HG02759 (cell line): ENCODE data around the gene NDUFAF4.
A peak's percentile ranks its signal among the peaks of the same experiment; 100 is the strongest.

Experiments used
- ATAC-seq: cut with Tn5 transposase; IDR thresholded peaks from one replicate; pipeline ENCODE4 v1.9.1; 2021; ENCODE audit warnings: mild to moderate bottlenecking, moderate library complexity; ENCODE audit not compliant: unreplicated experiment

The NDUFAF4 gene

GRCh38 chr6:96897396-96898240, at the start of gene NDUFAF4:
NDUFAF4 (minus strand) TSS chr6:96897891; CDS start chr6:96897801, 90 bp downstream.
- ATAC-seq: peak; percentile 93

GRCh38 chr6:96947055-96947454, 49.4 kb upstream of the NDUFAF4 start:
- ATAC-seq: peak; percentile 97

GRCh38 chr6:96943555-96944215, 46.0 kb upstream of the NDUFAF4 start:
- no peak for ATAC-seq

GRCh38 chr6:96942676-96943075, 45.0 kb upstream of the NDUFAF4 start:
- no peak for ATAC-seq

GRCh38 chr6:96940322-96940721, 42.6 kb upstream of the NDUFAF4 start:
- ATAC-seq: no peak

- no peak for ATAC-seq
Observed at GRCh38 chr6:96939007-96939805, 41.5 kb upstream of the NDUFAF4 start.

- no peak for ATAC-seq
Observed at GRCh38 chr6:96934087-96934486, 36.4 kb upstream of the NDUFAF4 start.

- ATAC-seq: no peak
Observed at GRCh38 chr6:96931198-96931597, 33.5 kb upstream of the NDUFAF4 start.

GRCh38 chr6:96929741-96930140, 32.0 kb upstream of the NDUFAF4 start:
- no peak for ATAC-seq

- no peak for ATAC-seq
Observed at GRCh38 chr6:96927660-96928059, 30.0 kb upstream of the NDUFAF4 start.

GRCh38 chr6:96926425-96926824, 28.7 kb upstream of the NDUFAF4 start:
- no peak for ATAC-seq

GRCh38 chr6:96925290-96925687, 27.6 kb upstream of the NDUFAF4 start:
- no peak for ATAC-seq

- peak; percentile 87 for ATAC-seq
Observed at GRCh38 chr6:96923871-96924493, 26.3 kb upstream of the NDUFAF4 start.

- ATAC-seq: no peak
Observed at GRCh38 chr6:96923400-96923799, 25.7 kb upstream of the NDUFAF4 start.

- no peak for ATAC-seq
Observed at GRCh38 chr6:96917098-96917497, 19.4 kb upstream of the NDUFAF4 start.

- ATAC-seq: no peak
Observed at GRCh38 chr6:96913621-96914020, 15.9 kb upstream of the NDUFAF4 start.

GRCh38 chr6:96911751-96912150, 14.1 kb upstream of the NDUFAF4 start:
- ATAC-seq: no peak

- no peak for ATAC-seq
Observed at GRCh38 chr6:96911171-96911570, 13.5 kb upstream of the NDUFAF4 start.

GRCh38 chr6:96909811-96910210, 12.1 kb upstream of the NDUFAF4 start:
- no peak for ATAC-seq

- ATAC-seq: peak; percentile 92
Observed at GRCh38 chr6:96907498-96907897, 9.8 kb upstream of the NDUFAF4 start.

- no peak for ATAC-seq
Observed at GRCh38 chr6:96900873-96901272, 3.2 kb upstream of the NDUFAF4 start.
